ENCODE measurements around the gene PCDHGA5. TPM values are rescaled to one million over a fixed set of nuclear protein-coding genes. Genes with fewer than 3 reads are reported as not detected.
A peak's percentile ranks its signal among the peaks of the same experiment; 100 is the strongest.
"Not testable (repeated sequence)": the region's sequence is repeated elsewhere in the genome, so short reads cannot be mapped to it uniquely, and the experiment has no call there.

Gene PCDHGA5
- total RNA-seq, 4 donors from 2014 or later: 2.0 to 14.5 (median 3.3) TPM

DNA sequence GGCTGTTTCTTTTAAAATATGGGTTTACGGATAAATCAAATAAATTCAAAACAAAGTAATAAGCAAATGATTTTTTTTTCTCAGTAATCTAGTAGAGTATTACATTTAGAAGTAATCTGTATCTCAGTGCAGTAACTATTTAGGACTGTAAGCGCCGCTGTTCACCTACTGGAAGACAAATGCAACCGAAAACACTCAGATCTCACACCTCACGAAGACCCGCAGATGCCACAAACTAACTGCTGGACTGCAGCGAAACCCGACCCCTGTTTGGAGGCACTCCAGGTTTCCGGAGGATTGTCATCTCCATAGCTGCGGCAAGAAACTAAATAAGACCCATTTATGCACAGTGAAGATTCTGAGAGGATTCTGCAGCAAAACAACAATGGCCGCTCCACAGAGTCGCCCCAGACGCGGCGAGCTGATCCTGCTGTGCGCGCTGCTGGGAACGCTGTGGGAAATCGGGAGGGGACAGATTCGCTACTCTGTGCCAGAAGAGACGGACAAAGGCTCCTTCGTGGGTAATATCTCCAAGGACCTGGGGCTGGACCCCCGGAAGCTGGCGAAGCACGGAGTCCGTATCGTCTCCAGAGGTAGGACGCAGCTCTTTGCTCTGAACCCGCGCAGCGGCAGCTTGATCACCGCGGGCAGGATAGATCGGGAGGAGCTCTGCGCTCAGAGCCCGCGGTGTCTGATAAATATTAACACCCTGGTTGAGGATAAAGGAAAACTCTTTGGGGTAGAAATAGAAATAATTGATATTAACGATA, 28.7 kb downstream of the PCDHGA5 start, which contains the start of gene PCDHGA8:
Gene PCDHGA8 (plus strand): TSS at position 205 of the 770 bp plus-strand sequence. CDS start 181 bp downstream, at position 386.
- TF ChIP-seq, protein P1, sequence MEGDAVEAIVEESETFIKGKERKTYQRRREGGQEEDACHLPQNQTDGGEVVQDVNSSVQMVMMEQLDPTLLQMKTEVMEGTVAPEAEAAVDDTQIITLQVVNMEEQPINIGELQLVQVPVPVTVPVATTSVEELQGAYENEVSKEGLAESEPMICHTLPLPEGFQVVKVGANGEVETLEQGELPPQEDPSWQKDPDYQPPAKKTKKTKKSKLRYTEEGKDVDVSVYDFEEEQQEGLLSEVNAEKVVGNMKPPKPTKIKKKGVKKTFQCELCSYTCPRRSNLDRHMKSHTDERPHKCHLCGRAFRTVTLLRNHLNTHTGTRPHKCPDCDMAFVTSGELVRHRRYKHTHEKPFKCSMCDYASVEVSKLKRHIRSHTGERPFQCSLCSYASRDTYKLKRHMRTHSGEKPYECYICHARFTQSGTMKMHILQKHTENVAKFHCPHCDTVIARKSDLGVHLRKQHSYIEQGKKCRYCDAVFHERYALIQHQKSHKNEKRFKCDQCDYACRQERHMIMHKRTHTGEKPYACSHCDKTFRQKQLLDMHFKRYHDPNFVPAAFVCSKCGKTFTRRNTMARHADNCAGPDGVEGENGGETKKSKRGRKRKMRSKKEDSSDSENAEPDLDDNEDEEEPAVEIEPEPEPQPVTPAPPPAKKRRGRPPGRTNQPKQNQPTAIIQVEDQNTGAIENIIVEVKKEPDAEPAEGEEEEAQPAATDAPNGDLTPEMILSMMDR (IDR thresholded peaks at IDR 0.05): no peak
- no peak for DNase-seq (ENCODE audit: low spot score)
- no peak for ATAC-seq (ENCODE audit: low FRiP score)

DNA sequence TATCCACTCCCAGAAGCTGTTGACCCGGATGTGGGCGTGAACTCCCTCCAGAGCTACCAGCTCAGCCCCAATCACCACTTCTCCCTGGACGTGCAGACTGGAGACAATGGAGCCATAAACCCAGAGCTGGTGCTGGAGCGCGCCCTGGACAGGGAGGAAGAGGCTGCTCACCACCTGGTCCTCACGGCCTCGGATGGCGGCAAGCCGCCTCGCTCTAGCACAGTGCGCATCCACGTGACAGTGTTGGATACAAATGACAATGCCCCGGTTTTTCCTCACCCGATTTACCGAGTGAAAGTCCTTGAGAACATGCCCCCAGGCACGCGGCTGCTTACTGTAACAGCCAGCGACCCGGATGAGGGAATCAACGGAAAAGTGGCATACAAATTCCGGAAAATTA, 29.3 kb downstream of the PCDHGA5 start:
- no peak for ATAC-seq (ENCODE audit: low FRiP score)
- TF ChIP-seq, protein P1 (IDR thresholded peaks at IDR 0.05): no peak
- DNase-seq (ENCODE audit: low spot score): no peak

DNA sequence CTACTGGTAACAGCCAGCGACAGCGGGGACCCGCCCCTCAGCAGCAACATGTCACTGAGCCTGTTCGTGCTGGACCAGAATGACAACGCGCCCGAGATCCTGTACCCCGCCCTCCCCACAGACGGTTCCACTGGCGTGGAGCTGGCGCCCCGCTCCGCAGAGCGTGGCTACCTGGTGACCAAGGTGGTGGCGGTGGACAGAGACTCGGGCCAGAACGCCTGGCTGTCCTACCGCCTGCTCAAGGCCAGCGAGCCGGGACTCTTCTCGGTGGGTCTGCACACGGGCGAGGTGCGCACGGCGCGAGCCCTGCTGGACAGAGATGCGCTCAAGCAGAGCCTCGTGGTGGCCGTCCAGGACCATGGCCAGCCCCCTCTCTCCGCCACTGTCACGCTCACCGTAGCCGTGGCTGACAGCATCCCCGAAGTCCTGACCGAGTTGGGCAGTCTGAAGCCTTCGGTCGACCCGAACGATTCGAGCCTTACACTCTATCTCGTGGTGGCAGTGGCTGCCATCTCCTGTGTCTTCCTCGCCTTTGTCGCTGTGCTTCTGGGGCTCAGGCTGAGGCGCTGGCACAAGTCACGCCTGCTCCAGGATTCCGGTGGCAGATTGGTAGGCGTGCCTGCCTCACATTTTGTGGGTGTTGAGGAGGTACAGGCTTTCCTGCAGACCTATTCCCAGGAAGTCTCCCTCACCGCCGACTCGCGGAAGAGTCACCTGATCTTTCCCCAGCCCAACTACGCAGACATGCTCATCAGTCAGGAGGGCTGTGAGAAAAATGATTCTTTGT, 30.6 kb downstream of the PCDHGA5 start:
- DNase-seq (ENCODE audit: low spot score); ATAC-seq (ENCODE audit: low FRiP score): not testable (repeated sequence)

DNA sequence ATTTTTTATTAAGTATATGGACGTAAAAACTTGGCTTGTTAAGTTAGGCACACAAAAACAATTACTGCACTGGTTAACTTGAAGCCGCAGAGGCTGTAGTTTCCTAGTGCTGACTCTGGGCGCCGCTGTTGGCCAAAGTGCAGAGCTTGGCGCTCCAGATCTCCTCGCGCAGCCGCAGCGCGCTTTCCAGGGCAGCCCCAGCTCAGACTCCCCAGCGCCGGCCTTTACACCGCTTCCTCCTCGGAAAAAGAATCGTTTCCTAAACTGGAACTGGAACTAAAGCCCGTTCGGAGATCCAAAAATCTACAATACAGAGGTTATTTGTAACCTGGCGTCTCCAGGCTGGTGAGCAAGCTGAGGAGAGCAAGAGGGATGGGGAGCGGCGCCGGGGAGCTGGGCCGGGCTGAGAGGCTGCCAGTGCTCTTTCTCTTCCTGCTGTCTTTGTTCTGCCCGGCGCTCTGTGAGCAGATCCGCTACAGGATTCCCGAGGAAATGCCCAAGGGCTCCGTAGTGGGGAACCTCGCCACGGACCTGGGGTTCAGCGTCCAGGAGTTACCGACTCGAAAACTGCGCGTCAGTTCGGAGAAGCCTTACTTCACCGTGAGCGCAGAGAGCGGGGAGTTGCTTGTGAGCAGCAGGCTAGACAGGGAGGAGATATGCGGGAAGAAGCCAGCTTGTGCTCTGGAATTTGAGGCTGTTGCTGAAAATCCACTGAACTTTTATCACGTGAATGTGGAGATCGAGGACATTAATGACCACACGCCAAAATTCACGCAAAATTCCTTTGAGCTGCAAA, 34.0 kb downstream of the PCDHGA5 start, which contains the start of gene PCDHGB5:
Gene PCDHGB5 (plus strand): TSS at position 192 of the 796 bp plus-strand sequence. CDS start 181 bp downstream, at position 373.
- DNase-seq (ENCODE audit: low spot score): not testable (repeated sequence)
- ATAC-seq (ENCODE audit: low FRiP score): peak; percentile 59

DNA sequence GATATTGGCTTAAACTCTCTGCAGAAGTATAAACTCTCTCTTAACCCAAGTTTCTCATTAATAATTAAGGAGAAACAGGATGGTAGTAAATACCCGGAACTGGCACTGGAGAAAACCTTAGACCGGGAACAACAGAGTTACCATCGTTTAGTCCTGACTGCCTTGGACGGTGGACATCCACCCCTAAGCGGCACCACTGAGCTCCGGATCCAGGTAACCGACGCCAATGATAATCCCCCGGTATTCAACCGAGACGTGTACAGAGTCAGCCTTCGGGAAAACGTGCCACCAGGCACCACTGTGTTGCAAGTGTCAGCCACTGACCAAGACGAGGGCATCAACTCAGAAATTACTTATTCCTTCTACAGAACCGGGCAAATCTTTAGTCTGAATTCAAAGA, 34.6 kb downstream of the PCDHGA5 start:
- DNase-seq (ENCODE audit: low spot score) (no peak), ATAC-seq (ENCODE audit: low FRiP score) (no peak)
- TF ChIP-seq, protein P1 (IDR thresholded peaks at IDR 0.05): no peak

DNA sequence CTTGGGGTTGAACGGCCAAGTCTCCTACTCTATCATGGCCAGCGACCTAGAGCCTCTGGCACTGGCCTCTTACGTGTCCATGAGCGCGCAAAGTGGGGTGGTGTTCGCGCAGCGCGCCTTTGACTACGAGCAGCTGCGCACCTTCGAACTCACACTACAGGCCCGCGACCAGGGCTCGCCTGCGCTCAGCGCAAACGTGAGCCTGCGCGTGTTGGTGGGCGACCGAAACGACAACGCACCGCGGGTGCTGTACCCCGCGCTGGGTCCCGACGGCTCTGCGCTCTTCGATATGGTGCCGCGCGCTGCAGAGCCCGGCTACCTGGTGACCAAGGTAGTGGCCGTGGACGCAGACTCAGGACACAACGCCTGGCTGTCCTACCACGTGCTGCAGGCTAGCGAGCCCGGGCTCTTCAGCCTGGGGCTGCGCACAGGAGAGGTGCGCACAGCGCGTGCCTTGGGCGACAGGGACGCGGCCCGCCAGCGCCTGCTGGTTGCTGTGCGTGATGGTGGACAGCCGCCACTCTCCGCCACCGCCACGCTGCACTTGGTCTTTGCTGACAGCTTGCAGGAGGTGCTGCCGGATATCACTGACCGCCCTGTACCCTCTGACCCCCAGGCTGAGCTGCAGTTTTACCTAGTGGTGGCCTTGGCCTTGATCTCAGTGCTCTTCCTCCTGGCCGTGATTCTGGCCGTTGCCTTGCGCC, 35.7 kb downstream of the PCDHGA5 start:
- TF ChIP-seq, protein P1 (IDR thresholded peaks at IDR 0.05): no peak
- no peak for ATAC-seq (ENCODE audit: low FRiP score)
- no peak for DNase-seq (ENCODE audit: low spot score)

DNA sequence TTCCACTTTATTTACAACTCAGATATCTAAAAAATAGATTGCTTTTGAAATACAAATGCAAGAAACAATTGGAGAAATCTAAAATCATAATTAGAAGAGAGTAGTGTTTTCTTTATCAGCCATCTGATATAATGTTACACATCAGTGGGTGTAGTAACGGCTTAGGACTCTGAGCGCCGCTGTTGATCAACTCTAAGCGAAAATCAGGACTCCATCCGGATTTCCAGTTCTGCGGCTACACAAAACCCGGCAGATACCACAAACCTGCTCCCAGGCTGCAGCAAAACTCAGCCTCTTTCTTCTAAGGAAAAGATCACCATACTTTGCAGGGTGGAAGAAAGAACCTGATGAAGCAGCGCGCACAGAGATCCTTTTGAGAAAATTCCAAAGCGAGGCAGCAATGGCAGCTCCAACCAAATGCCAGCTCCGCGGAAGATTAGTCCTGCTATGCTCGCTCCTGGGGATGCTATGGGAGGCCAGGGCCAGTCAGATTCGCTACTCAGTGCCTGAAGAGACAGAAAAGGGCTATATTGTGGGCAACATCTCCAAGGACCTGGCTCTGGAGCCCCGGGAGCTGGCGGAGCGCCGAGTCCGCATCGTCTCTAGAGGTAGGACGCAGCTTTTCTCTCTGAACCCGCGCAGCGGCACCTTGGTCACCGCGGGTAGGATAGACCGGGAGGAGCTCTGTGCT, 38.7 kb downstream of the PCDHGA5 start, which contains the start of gene PCDHGA9:
Gene PCDHGA9 (plus strand): TSS at position 226 of the 691 bp plus-strand sequence. CDS start 175 bp downstream, at position 401.
- ATAC-seq (ENCODE audit: low FRiP score) (no peak), DNase-seq (ENCODE audit: low spot score) (no peak)
- TF ChIP-seq, protein P1 (IDR thresholded peaks at IDR 0.05): no peak
